H1 (cell line): Measurements from ENCODE around the gene BHMT2. TPM values are rescaled to one million over a fixed set of nuclear protein-coding genes. Genes with fewer than 3 reads are reported as not detected.

Experiments
- CTCF ChIA-PET: fragments of 300-600 bp; sonication (Branson Sonifier 250); formaldehyde crosslinking; loops from one replicate; lab custom pipeline; 2021; ENCODE audit not compliant: partially characterized antibody; lab: Charles Lee
- POLR2A ChIA-PET: fragments of 300-600 bp; sonication (Branson Sonifier 250); formaldehyde crosslinking; loops from one replicate; lab custom pipeline; 2021; ENCODE audit warnings: inconsistent platforms; ENCODE audit not compliant: partially characterized antibody; lab: Charles Lee
- DNase-seq, 2 experiments: peaks; one replicate each; pipeline versions ENCODE4 v3.0.0 to v3.0.0-alpha.2; 2010 to 2022; ENCODE audit warnings: low spot score in 2 of 2, low read depth in 1 of 2, mixed read lengths in 1 of 2
- FAIRE-seq: peaks from 2 replicates; lab custom pipeline; 2011; peaks lifted over from hg19 to GRCh38; lab: Jason Lieb, UNC
- H2AFZ ChIP-seq: 2 replicates; pipeline ENCODE4 v1.8.1; 2012; ENCODE audit warnings: low read length, inconsistent platforms
- H2AK5ac ChIP-seq: 2 replicates; pipeline ENCODE4 v1.6.1; 2013; ENCODE audit warnings: low read depth, low read length
- H2BK120ac ChIP-seq: replicated peaks from 2 replicates; pipeline ENCODE3; 2013; ENCODE audit warnings: low read depth, low read length, inconsistent platforms
- H2BK12ac ChIP-seq: 2 replicates; pipeline ENCODE4 v1.6.1; 2013; ENCODE audit warnings: low read depth, low read length
- H2BK15ac ChIP-seq: 2 replicates; pipeline ENCODE4 v1.6.1; 2013; ENCODE audit warnings: low read length
- H2BK20ac ChIP-seq: 2 replicates; pipeline ENCODE4 v1.6.1; 2013; ENCODE audit warnings: low read length
- H2BK5ac ChIP-seq: 2 replicates; pipeline ENCODE4 v1.6.1; 2013; ENCODE audit warnings: low read depth, low read length
- H3K14ac ChIP-seq: 2 replicates; pipeline ENCODE4 v1.6.1; 2013; ENCODE audit warnings: inconsistent platforms; ENCODE audit not compliant: insufficient read length
- H3K18ac ChIP-seq: 2 replicates; pipeline ENCODE4 v1.6.1; 2013; ENCODE audit warnings: low read length; ENCODE audit errors: extremely low read depth
- H3K23ac ChIP-seq: 2 replicates; pipeline ENCODE4 v1.6.1; 2013; ENCODE audit warnings: inconsistent platforms; ENCODE audit not compliant: insufficient read length
- H3K23me2 ChIP-seq: 2 replicates; pipeline ENCODE4 v1.6.1; 2013; ENCODE audit warnings: low read depth, low read length
- H3K27ac ChIP-seq: 2 replicates; pipeline ENCODE4 v1.6.1; 2011; ENCODE audit warnings: low read depth, low read length, inconsistent platforms
- H3K27me3 ChIP-seq, 4 experiments: replicated peaks in 1 of 4; 1 replicate in 1 of 4; 2 replicates in 3 of 4; pipeline versions ENCODE4 v1.6.1 to v1.8.1; 2011 to 2013; ENCODE audit warnings: low read length in 3 of 4, mild to moderate bottlenecking in 3 of 4, inconsistent platforms in 2 of 4, mixed read lengths in 2 of 4, moderate library complexity in 1 of 4; ENCODE audit not compliant: control insufficient read depth in 3 of 4, insufficient read depth in 3 of 4; ENCODE audit errors: extremely low read depth in 1 of 4
- H3K36me3 ChIP-seq, 4 experiments: 2 replicates each; pipeline versions ENCODE4 v1.6.1 to v1.8.1; 2011 to 2013; ENCODE audit warnings: mild to moderate bottlenecking in 4 of 4, low read length in 3 of 4, moderate library complexity in 2 of 4, control low read depth in 1 of 4, inconsistent platforms in 1 of 4; ENCODE audit not compliant: insufficient read depth in 4 of 4, control insufficient read depth in 2 of 4
- H3K4ac ChIP-seq: replicated peaks from 2 replicates; pipeline ENCODE3; 2013; ENCODE audit warnings: low read length, low read depth, mixed read lengths, inconsistent platforms; ENCODE audit not compliant: insufficient read length
- H3K4me1 ChIP-seq, 4 experiments: replicated peaks in 1 of 4; 1 replicate in 1 of 4; 2 replicates in 3 of 4; pipeline versions ENCODE4 v1.6.1 to v1.8.1; 2011 to 2013; ENCODE audit warnings: low read length in 3 of 4, inconsistent platforms in 2 of 4, mixed read lengths in 1 of 4; ENCODE audit not compliant: insufficient read depth in 4 of 4, control insufficient read depth in 3 of 4
- H3K4me2 ChIP-seq, 2 experiments: 2 replicates each; pipeline versions ENCODE4 v1.6.1 to v1.8.1; 2011 to 2013; ENCODE audit warnings: low read depth in 2 of 2, low read length in 2 of 2, control low read depth in 1 of 2, inconsistent platforms in 1 of 2, mild to moderate bottlenecking in 1 of 2; ENCODE audit not compliant: insufficient read depth in 1 of 2
- H3K4me3 ChIP-seq, 4 experiments: fragments of 200-600, 300-600 bp in 1 of 4; sonication (generic), shearing (Covaris generic), sonication (Bioruptor Twin) in 1 of 4; 2 replicates each; pipeline versions ENCODE4 v1.5.1 to v1.8.1; 2011 to 2016; ENCODE audit warnings: low read length in 4 of 4, low read depth in 3 of 4, control low read depth in 2 of 4, inconsistent platforms in 2 of 4, mild to moderate bottlenecking in 2 of 4, mixed read lengths in 1 of 4, moderate library complexity in 1 of 4; ENCODE audit not compliant: insufficient read depth in 2 of 4; ENCODE audit errors: extremely low read depth in 1 of 4
- H3K56ac ChIP-seq: replicated peaks from 2 replicates; pipeline ENCODE3; 2013; ENCODE audit warnings: low read depth, mild to moderate bottlenecking, mixed read lengths, low read length, inconsistent platforms; ENCODE audit not compliant: insufficient read length
- H3K79me1 ChIP-seq: 2 replicates; pipeline ENCODE4 v1.6.1; 2013; ENCODE audit warnings: low read depth, low read length, control low read depth
- H3K79me2 ChIP-seq, 2 experiments: 2 replicates each; pipeline versions ENCODE4 v1.6.1 to v1.8.1; 2012 to 2013; ENCODE audit warnings: low read length in 2 of 2, mild to moderate bottlenecking in 2 of 2, inconsistent platforms in 1 of 2; ENCODE audit not compliant: insufficient read depth in 2 of 2, control insufficient read depth in 1 of 2
- H3K9ac ChIP-seq, 4 experiments: replicated peaks in 1 of 4; 1 replicate in 1 of 4; 2 replicates in 3 of 4; pipeline versions ENCODE4 v1.6.1 to v1.8.1; 2011 to 2013; ENCODE audit warnings: low read depth in 3 of 4, low read length in 3 of 4, control low read depth in 2 of 4, mild to moderate bottlenecking in 2 of 4, moderate library complexity in 2 of 4, inconsistent platforms in 1 of 4; ENCODE audit errors: extremely low read depth in 1 of 4
- H3K9me3 ChIP-seq, 2 experiments: 2 replicates each; pipeline versions ENCODE4 v1.6.1 to v1.8.1; 2012 to 2013; ENCODE audit warnings: mild to moderate bottlenecking in 2 of 2, moderate library complexity in 2 of 2, control low read depth in 1 of 2, inconsistent platforms in 1 of 2, low read depth in 1 of 2, low read length in 1 of 2, mixed read lengths in 1 of 2; ENCODE audit not compliant: insufficient read depth in 2 of 2
- H4K20me1 ChIP-seq, 2 experiments: replicated peaks in 1 of 2; 2 replicates each; pipeline versions ENCODE3 to v1.8.1; 2011 to 2013; ENCODE audit warnings: inconsistent platforms in 2 of 2, low read length in 2 of 2, mild to moderate bottlenecking in 1 of 2; ENCODE audit not compliant: insufficient read depth in 2 of 2, control insufficient read depth in 1 of 2
- H4K5ac ChIP-seq: 2 replicates; pipeline ENCODE4 v1.6.1; 2013; ENCODE audit warnings: low read length, low read depth, mixed read lengths, inconsistent platforms; ENCODE audit not compliant: insufficient read length
- H4K8ac ChIP-seq: 2 replicates; pipeline ENCODE4 v1.8.0; 2013; ENCODE audit warnings: mild to moderate bottlenecking, moderate library complexity, low read length, inconsistent platforms; ENCODE audit not compliant: insufficient read depth; ENCODE audit errors: extremely low read depth
- H4K91ac ChIP-seq: replicated peaks from 2 replicates; pipeline ENCODE3; 2013; ENCODE audit warnings: low read length, mixed read lengths, inconsistent platforms; ENCODE audit not compliant: insufficient read length
- ATF2 ChIP-seq: IDR thresholded peaks from 2 replicates; pipeline ENCODE4 v1.6.1; 2012; ENCODE audit warnings: low read length, inconsistent platforms
- EP300 ChIP-seq, 2 experiments: IDR thresholded peaks; 1 replicate in 1 of 2; 2 replicates in 1 of 2; pipeline ENCODE4 v1.6.1; 2011 to 2012; ENCODE audit warnings: low read depth in 2 of 2, low read length in 2 of 2, mild to moderate bottlenecking in 2 of 2, borderline replicate concordance in 1 of 2, inconsistent platforms in 1 of 2, moderate library complexity in 1 of 2
- EZH2 ChIP-seq: fragments of 200-600 bp; sonication (generic); IDR thresholded peaks from 2 replicates; pipeline ENCODE4 v1.7.1; 2012; ENCODE audit warnings: low read depth, mild to moderate bottlenecking, moderate library complexity, low read length, inconsistent platforms; ENCODE audit not compliant: severe bottlenecking
- TEAD4 ChIP-seq: IDR thresholded peaks from 2 replicates; pipeline ENCODE4 v1.6.1; 2012; ENCODE audit warnings: low read depth, low read length, inconsistent platforms, mixed read lengths
- YY1 ChIP-seq: IDR thresholded peaks from 2 replicates; pipeline ENCODE4 v1.6.1; 2011; ENCODE audit warnings: low read depth, mild to moderate bottlenecking, low read length
- WGBS, 2 experiments: shearing (Covaris generic) in 1 of 2; methylation state at CpG; one replicate each; pipeline versions ENCODE4 v1.1.6 to v1.1.7; 2013 to 2015; ENCODE audit warnings: low lambda C conversion rate in 2 of 2, mixed read lengths in 2 of 2, inconsistent platforms in 1 of 2, low coverage in 1 of 2, missing lambda C conversion rate in 1 of 2; ENCODE audit not compliant: insufficient replicate concordance in 2 of 2, insufficient coverage in 1 of 2, insufficient read length in 1 of 2; ENCODE audit errors: extremely low coverage in 1 of 2, missing lambda C conversion rate in 1 of 2; 5-methylcytosine and 5-hydroxymethylcytosine counted together
- polyA plus RNA-seq, 7 experiments: library from polyadenylated mRNA; depleted of rRNA in 3 of 7; stranded (reverse) in 5 of 7; unstranded in 2 of 7; fragments of >200 nt in 5 of 7; fragments of 200-250 nt in 2 of 7; gene quantifications; 1 replicate in 5 of 7; 2 replicates in 1 of 7; 4 replicates in 1 of 7; pipeline versions ENCODE4 v1.2.1 to v1.2.3, GENCODE V29; 2011 to 2013; ENCODE audit warnings: missing spikeins in 2 of 7, mixed read lengths in 2 of 7
- total RNA-seq: library from RNA; stranded (reverse); fragmentation: NEBNext Ultra II Directional; extraction: Animal tissue kit (Norgen Biotek cat#: 25700); gene quantifications from 2 replicates; pipeline ENCODE4 v1.2.1, GENCODE V29; 2021

The BHMT2 gene
- total and polyA plus RNA-seq, 2 of the 8 experiments (the other 6 are each of a cell fraction or from before 2014, with no cell fraction given), result 0.11 TPM; not detected in 1

GRCh38 chr5:79086116-79086515 lies 16.5 kb downstream of the BHMT2 start:
- ChIA-PET POLR2A (no interaction called here), CTCF (interaction anchor here (1.0 kb wide), 1 partner anchor 13 kb away, joined by 3 read pairs; no protein-coding TSS in a partner anchor)
- no peaks in the 10 kb centered on the region for H3K79me1 ChIP-seq
- H3K4me1 ChIP-seq, result 0 out of 7 replicates have a peak, but pooled peaks cover 0 to 2% (median 0%) of the 10 kb centered on the region in 4 experiments
- H3K9ac ChIP-seq, result no peak overlapping the region
- H3K4me2 ChIP-seq, result no peak overlapping the region
- no peak overlapping the region for H3K4ac ChIP-seq
- DNase-seq (no peak), FAIRE-seq (no peak)
- no peak overlapping the region for H2AK5ac ChIP-seq
- no peaks in the 10 kb centered on the region for H3K79me2 ChIP-seq
- no peak overlapping the region for H2BK20ac ChIP-seq
- H3K36me3 ChIP-seq, result no peaks in the 10 kb centered on the region
- H3K23ac ChIP-seq, result no peak overlapping the region
- H3K23me2 ChIP-seq, result no peaks in the 10 kb centered on the region
- H2AFZ ChIP-seq, result no peak overlapping the region
- H2BK15ac ChIP-seq, result no peak overlapping the region
- no peak overlapping the region for H3K4me3 ChIP-seq
- no peak overlapping the region for H3K27ac ChIP-seq
- no peaks in the 10 kb centered on the region; a peak in 1 of 7 replicates for H3K27me3 ChIP-seq
- H2BK120ac ChIP-seq, result no peak overlapping the region
- H4K8ac ChIP-seq, result no peak overlapping the region
- no peak overlapping the region for H4K5ac ChIP-seq
- WGBS, 2 experiments, result 88% methylated on average over 2 of the region's 2 CpGs; no CpG with 5 or more reads in 1 of the 2 experiments
- no peak overlapping the region for H2BK12ac ChIP-seq
- no peaks in the 10 kb centered on the region for H4K20me1 ChIP-seq
- no peak overlapping the region for H3K18ac ChIP-seq
- TF ChIP-seq EZH2, result no peak
- TF ChIP-seq ATF2, result no peak
- TF ChIP-seq YY1, result no peak
- no peak for TF ChIP-seq TEAD4
- no peak for TF ChIP-seq EP300 (IDR thresholded peaks at IDR 0.05; ENCODE audit: borderline replicate concordance in 1 of 2, low read depth in 2 of 2, low read length in 2 of 2)
- no peak overlapping the region for H2BK5ac ChIP-seq
- no peak overlapping the region for H3K56ac ChIP-seq
- H3K14ac ChIP-seq, result no peak overlapping the region
- no peaks in the 10 kb centered on the region for H3K9me3 ChIP-seq
- H4K91ac ChIP-seq, result no peak overlapping the region
